NB4 (cell line): ENCODE results near the gene FBXO46.
"Not testable (repeated sequence)": the region's sequence is repeated elsewhere in the genome, so short reads cannot be mapped to it uniquely, and the experiment has no call there.

Experiments
- POLR2A ChIP-seq: IDR thresholded peaks from 2 replicates; pipeline ENCODE4 v1.6.1; 2011; ENCODE audit warnings: mild to moderate bottlenecking; ENCODE audit not compliant: insufficient read length; ENCODE audit errors: extremely low read depth
- TF ChIP-seq, protein P1 (sequence below): IDR thresholded peaks from one replicate; pipeline ENCODE4 v1.5.1; 2012; ENCODE audit warnings: low read depth, low read length

DNA sequence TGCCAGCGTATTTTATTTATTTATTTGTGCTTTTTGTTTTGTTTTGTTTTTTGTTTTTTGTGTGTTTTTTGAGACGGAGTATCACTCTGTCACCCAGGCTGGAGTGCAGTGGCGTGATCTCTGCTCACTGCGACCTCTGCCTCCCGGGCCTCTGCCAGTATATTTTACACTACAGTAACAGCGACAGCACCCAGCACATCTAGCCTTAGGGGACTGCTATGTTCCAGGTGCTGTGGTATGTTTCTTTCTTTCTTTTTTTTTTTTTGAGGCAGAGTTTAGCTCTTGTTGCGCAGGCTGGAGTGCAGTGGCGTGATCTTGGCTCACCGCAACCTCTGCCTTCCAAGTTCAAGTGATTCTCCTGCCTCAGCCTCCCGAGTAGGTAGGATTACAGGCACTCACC lies 20.8 kb upstream of the FBXO46 start:
- TF ChIP-seq, protein P1, sequence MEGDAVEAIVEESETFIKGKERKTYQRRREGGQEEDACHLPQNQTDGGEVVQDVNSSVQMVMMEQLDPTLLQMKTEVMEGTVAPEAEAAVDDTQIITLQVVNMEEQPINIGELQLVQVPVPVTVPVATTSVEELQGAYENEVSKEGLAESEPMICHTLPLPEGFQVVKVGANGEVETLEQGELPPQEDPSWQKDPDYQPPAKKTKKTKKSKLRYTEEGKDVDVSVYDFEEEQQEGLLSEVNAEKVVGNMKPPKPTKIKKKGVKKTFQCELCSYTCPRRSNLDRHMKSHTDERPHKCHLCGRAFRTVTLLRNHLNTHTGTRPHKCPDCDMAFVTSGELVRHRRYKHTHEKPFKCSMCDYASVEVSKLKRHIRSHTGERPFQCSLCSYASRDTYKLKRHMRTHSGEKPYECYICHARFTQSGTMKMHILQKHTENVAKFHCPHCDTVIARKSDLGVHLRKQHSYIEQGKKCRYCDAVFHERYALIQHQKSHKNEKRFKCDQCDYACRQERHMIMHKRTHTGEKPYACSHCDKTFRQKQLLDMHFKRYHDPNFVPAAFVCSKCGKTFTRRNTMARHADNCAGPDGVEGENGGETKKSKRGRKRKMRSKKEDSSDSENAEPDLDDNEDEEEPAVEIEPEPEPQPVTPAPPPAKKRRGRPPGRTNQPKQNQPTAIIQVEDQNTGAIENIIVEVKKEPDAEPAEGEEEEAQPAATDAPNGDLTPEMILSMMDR = not testable (repeated sequence)
- TF ChIP-seq POLR2A = not testable (repeated sequence)
